Muscle of leg (tissue), 11 donors: ENCODE measurements around the gene EHBP1. TPM values are rescaled to one million over a fixed set of nuclear protein-coding genes. Genes with fewer than 3 reads are reported as not detected.

ENCODE experiments used
- DNase-seq: peaks from one replicate; pipeline ENCODE4 v3.0.0; 2013
- H3K27ac ChIP-seq: one replicate; pipeline ENCODE4 v1.5.1; 2013; ENCODE audit warnings: mild to moderate bottlenecking, low read length, control low read depth
- H3K27me3 ChIP-seq: one replicate; pipeline ENCODE4 v1.6.1; 2013; ENCODE audit warnings: low read length; ENCODE audit not compliant: control insufficient read depth, insufficient read depth
- H3K36me3 ChIP-seq: one replicate; pipeline ENCODE4 v1.6.1; 2013; ENCODE audit warnings: low read length; ENCODE audit not compliant: control insufficient read depth, insufficient read depth
- H3K4me1 ChIP-seq: one replicate; pipeline ENCODE4 v1.6.1; 2013; ENCODE audit warnings: low read length; ENCODE audit not compliant: control insufficient read depth, insufficient read depth
- H3K4me3 ChIP-seq: one replicate; pipeline ENCODE4 v1.5.1; 2013; ENCODE audit warnings: low read length, control low read depth
- H3K9me3 ChIP-seq: replicated peaks from 2 replicates; pipeline ENCODE4 v1.6.1; 2013; ENCODE audit warnings: low read depth, low read length; ENCODE audit not compliant: control insufficient read depth
- WGBS: methylation state at CpG from one replicate; pipeline ENCODE4 v1.1.5; 2013; ENCODE audit warnings: missing lambda C conversion rate; ENCODE audit not compliant: insufficient coverage; 5-methylcytosine and 5-hydroxymethylcytosine counted together
- polyA plus RNA-seq, 8 donors: library from polyadenylated mRNA; unstranded; fragments of 120-200 nt; gene quantifications; one replicate each; pipeline versions ENCODE4 v1.2.1 to v1.2.3, GENCODE V29; 2013; ENCODE audit warnings: inconsistent platforms in 1 of 8, low replicate concordance in 1 of 8; ENCODE audit not compliant: insufficient read length in 8 of 8, insufficient read depth in 1 of 8
- total RNA-seq: library from RNA; stranded (reverse); fragments of 120-200 nt; gene quantifications from one replicate; pipeline ENCODE4 v1.2.4, GENCODE V29; 2013

EHBP1 gene
- total and polyA plus RNA-seq, 9 donors, result 21.8 to 41.1 (median 31.4) TPM

DNA sequence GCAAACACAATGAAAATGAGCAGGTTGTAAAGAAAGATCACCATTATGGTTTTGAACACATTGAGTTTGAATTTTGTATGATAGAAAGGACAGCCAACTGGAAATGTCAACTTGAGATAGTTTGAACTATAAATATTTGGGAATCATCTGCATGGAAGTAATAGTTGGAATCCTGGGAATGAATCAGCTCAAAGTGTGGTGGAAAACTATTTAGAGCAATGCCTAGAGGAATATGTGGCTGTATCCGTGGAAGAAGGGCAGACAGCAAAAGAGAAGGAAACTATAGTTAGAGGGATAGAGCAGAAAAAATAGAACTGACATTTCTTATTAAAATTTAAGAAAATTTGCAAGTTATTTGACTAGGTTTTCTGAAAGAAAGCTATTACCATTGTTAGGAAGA is 232.6 kb downstream of the EHBP1 start:
- Histone ChIP-seq H3K36me3 (no peaks in the 10 kb centered on the region), H3K27me3 (no peaks in the 10 kb centered on the region), H3K27ac (no peak overlapping the region), H3K9me3 (no peaks in the 10 kb centered on the region), H3K4me3 (no peak overlapping the region), H3K4me1 (no peaks in the 10 kb centered on the region)
- no CpG with 5 or more reads among the region's 1 CpG for WGBS
- DNase-seq, result no peak

DNA sequence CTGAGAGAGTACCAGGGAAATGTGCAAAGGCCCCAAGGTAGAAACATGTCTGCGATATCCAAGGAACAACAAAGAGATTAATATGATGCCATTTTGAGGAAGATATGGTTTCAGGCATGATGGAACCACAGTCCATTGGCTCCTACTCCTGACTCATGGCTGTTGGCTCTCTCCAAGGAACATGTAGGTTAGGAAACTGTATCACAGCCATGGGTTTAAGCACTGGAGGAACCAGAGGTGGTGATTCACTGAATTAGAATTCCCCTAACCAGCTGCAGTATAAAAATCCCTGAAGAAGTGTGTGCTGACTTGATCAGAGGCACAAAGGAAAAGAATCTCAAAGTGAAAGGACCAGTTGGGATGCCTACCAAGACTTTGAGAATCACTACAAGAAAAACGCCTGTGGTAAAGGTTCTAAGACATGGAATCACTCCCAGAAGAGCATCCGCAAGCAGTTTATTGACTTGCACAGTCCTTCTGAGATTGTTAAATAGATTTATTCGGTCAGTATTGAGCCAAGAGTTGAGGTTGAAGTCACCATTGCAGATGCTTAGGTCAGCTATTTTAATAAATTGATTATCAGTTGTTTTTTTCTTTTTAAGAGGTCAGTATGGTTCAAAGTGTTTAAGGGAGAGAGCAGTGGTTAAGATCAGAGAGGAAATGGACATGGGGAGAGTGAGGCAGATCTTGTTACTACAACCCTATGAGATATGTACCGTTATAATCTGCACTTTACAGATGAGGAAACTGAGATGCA is 234.4 kb downstream of the EHBP1 start:
- no peaks in the 10 kb centered on the region for H3K9me3 ChIP-seq
- no peaks in the 10 kb centered on the region for H3K4me1 ChIP-seq
- 93% methylated on average over 3 of the region's 5 CpGs for WGBS
- H3K27ac ChIP-seq, result no peak overlapping the region
- H3K4me3 ChIP-seq, result no peak overlapping the region
- H3K36me3 ChIP-seq, result no peaks in the 10 kb centered on the region
- no peaks in the 10 kb centered on the region for H3K27me3 ChIP-seq
- DNase-seq, result no peak

DNA sequence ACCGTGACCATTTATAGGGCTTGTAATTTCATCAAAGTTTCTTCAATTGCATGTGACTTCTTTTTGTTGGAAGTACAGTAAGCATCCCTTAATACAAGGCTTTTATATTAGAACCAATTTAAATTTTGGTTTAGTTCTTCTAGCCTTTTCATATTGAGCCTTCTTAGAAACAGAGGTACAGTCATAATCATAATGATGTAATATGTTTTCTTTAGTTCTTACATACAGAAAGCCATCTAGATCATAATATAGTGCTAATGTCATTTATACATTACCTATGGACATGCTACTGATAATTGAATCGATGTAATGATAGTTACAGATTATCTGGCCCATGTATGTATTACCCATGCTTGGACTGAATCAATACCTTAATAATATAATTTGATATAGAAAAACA is 235.2 kb downstream of the EHBP1 start:
- no peaks in the 10 kb centered on the region for H3K36me3 ChIP-seq
- H3K27ac ChIP-seq, result no peak overlapping the region
- H3K4me3 ChIP-seq, result no peak overlapping the region
- H3K27me3 ChIP-seq, result no peaks in the 10 kb centered on the region
- no peak for DNase-seq
- H3K4me1 ChIP-seq, result no peaks in the 10 kb centered on the region
- H3K9me3 ChIP-seq, result no peaks in the 10 kb centered on the region
- whole genome bisulfite sequencing, result no CpG with 5 or more reads among the region's 2 CpGs

DNA sequence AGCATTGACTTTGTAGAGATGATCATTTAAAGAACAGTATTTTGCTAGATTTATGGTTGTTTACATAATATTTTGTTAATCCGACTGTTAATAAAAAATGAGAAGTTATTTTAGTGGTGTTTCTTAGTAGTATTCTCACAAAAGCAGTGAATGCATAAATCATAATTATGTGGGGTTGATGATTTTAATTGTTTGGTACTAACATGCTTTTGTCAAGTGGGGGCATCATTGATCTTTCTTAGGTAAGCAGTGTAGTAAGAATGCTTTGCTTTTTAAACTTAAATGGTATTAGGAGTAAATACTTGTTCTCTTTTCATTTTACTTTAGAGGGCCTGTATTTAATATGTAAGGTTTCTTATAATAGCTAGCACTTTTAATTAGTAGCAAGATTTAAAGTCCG is 235.9 kb downstream of the EHBP1 start:
- Histone ChIP-seq H3K4me3 (no peak overlapping the region), H3K36me3 (no peaks in the 10 kb centered on the region), H3K27me3 (no peaks in the 10 kb centered on the region), H3K4me1 (no peaks in the 10 kb centered on the region), H3K27ac (no peak overlapping the region), H3K9me3 (no peaks in the 10 kb centered on the region)
- WGBS, result no CpG with 5 or more reads among the region's 2 CpGs
- DNase-seq, result no peak

DNA sequence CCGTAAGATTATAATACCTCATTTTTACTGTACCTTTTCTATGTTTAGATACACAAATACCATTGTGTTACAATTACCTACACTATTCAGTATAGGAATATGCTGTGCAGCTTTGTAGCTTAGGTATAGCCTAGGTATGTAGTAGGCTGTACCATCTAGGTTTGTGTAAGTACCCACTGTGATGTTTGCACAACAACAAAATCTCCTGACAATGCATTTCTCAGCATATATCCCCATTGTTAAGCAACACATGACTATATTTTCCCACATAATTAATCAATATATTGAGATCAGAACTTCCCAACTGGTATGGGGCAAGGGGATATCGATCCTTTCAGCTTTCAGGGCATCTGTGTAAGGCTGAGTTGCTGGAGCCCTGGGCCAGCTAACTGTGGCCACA is 238.8 kb downstream of the EHBP1 start:
- Histone ChIP-seq H3K36me3 (no peaks in the 10 kb centered on the region), H3K9me3 (no peaks in the 10 kb centered on the region), H3K27ac (no peak overlapping the region), H3K4me3 (no peak overlapping the region), H3K4me1 (no peaks in the 10 kb centered on the region), H3K27me3 (no peaks in the 10 kb centered on the region)
- DNase-seq, result no peak
- WGBS, result no CpG with 5 or more reads among the region's 2 CpGs

DNA sequence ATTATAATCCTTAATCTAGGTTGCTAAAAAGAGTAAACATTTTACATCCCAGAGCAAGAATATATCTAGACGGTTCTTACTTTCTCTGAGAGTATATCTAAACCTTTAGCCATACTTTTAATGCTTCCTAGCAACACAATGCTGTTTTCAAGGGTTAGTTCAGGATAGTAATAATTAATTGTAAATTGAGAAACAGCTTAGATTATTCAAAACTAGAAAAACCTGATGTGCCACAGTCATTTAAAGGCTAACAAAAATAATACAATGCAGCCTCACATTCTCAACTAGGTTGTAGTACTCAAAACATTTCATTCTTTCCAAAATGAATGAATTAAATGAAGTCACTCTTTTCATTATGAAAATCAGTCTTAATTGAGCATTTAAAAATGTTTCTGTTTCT is 241.9 kb downstream of the EHBP1 start:
- H3K36me3 ChIP-seq, result no peaks in the 10 kb centered on the region
- no peaks in the 10 kb centered on the region for H3K27me3 ChIP-seq
- H3K9me3 ChIP-seq, result no peaks in the 10 kb centered on the region
- no peak overlapping the region for H3K4me3 ChIP-seq
- no CpG with 5 or more reads among the region's 1 CpG for WGBS
- H3K4me1 ChIP-seq, result no peaks in the 10 kb centered on the region
- no peak for DNase-seq
- no peak overlapping the region for H3K27ac ChIP-seq

DNA sequence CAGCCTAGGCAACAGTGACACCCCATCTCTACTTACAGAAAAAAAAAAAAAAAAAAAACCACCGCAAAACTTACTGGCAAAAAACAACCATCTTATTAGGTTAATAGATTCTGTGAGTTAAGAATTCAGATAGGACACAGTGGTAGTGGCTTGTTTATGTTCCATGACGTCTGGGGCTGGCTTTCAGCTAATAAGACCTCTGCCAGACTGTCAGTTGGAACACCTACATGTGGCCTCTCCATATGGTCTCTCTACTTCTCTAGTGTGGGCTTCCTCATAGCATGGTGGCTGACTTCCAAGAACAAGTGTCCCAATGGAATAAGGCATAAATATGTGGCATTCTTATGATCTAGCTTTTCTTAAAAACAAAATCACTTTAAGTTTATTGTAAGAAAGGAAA is 251.1 kb downstream of the EHBP1 start:
- H3K4me1 ChIP-seq, result no peaks in the 10 kb centered on the region
- no peaks in the 10 kb centered on the region for H3K9me3 ChIP-seq
- peak; percentile 64 for DNase-seq
- no peak overlapping the region for H3K27ac ChIP-seq
- no peaks in the 10 kb centered on the region for H3K27me3 ChIP-seq
- no peaks in the 10 kb centered on the region for H3K36me3 ChIP-seq
- H3K4me3 ChIP-seq, result no peak overlapping the region
- WGBS, result no CpG with 5 or more reads among the region's 2 CpGs

DNA sequence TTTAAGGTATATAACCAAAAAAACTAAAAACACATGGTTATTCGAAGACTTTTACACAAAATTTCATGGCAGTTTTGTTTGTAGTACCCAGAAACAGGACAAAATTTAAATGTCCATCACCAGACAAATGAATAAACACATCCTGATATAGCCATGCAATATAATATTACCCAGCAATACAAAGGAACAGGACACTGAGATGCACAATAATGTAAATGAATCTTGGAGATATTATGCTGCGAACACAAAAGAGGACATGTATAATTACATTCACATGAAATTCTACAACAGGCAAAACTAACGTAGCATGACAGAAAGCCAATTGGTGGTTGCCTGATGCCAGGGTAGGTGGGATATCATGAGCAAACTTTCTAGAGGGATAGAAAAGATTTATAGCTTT is 252.7 kb downstream of the EHBP1 start:
- Histone ChIP-seq H3K4me1 (no peaks in the 10 kb centered on the region), H3K36me3 (no peaks in the 10 kb centered on the region), H3K4me3 (no peak overlapping the region), H3K9me3 (no peaks in the 10 kb centered on the region), H3K27me3 (no peaks in the 10 kb centered on the region), H3K27ac (no peak overlapping the region)
- no CpG with 5 or more reads among the region's 3 CpGs for WGBS
- DNase-seq, result no peak

DNA sequence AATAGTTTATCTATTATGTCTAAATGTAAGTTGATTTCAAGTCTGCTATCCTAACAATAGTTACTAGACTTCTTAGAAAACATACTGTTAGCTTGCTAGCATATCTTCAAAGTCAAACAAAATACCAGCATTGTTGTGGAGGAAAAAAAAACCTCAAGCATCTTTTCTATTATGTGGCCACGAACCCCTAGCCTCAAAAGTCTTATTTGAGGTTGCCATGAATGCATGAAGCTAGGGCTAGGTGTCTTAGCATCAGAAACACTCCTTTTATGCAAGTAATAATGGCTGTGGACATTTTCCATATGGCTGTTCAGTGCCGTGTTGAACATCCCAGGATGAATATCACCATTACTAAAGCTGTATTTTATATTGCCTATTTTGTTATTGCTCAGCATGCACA is 258.5 kb downstream of the EHBP1 start:
- Histone ChIP-seq H3K4me3 (no peak overlapping the region), H3K4me1 (no peaks in the 10 kb centered on the region), H3K27ac (no peak overlapping the region), H3K9me3 (no peaks in the 10 kb centered on the region), H3K36me3 (no peaks in the 10 kb centered on the region), H3K27me3 (no peaks in the 10 kb centered on the region)
- no CpG with 5 or more reads among the region's 2 CpGs for WGBS
- DNase-seq, result no peak

DNA sequence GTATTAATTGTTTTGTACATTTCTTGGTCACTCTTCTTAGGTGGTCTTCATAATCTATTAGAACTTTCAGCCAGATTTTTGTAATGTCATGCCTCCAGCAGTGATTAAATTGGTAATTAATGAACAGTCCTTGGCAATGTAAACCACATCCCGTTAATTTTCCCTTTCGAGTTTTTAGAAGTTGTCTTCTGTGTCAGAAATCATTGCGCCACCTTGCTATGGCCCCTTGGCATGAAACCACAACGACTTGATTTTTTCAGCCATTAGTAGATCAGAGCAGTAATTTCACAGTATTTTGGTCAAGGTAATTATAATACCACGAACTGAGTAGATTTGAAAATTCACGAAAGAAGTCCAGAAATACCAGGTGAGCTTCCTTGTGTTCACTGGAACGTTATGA is 259.2 kb downstream of the EHBP1 start:
- Histone ChIP-seq H3K9me3 (no peaks in the 10 kb centered on the region), H3K4me1 (no peaks in the 10 kb centered on the region), H3K36me3 (no peaks in the 10 kb centered on the region), H3K27me3 (no peaks in the 10 kb centered on the region), H3K4me3 (no peak overlapping the region), H3K27ac (no peak overlapping the region)
- WGBS, result 82% methylated on average over 6 of the region's 7 CpGs
- no peak for DNase-seq

DNA sequence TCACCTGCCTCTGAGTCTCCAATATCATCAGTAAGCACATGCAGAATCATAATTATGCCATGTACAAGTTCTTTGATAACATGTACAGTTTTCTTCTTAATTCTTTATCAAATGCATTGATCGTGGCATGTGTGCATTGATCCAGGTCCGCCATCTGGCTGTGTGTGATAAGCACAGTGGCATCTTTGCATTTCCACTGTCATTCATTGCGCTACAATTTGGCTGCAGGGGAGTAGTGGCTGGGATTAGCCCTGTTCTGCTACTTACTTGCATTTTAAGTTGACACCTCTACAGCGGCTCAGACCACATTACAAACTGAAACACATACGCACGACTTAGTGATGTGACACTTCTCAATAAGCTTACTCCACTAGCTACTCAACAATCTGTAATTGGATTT is 261.5 kb downstream of the EHBP1 start:
- no peaks in the 10 kb centered on the region for H3K9me3 ChIP-seq
- H3K36me3 ChIP-seq, result no peaks in the 10 kb centered on the region
- 100% methylated on average over 3 of the region's 6 CpGs for WGBS
- H3K4me3 ChIP-seq, result no peak overlapping the region
- H3K4me1 ChIP-seq, result no peaks in the 10 kb centered on the region
- H3K27me3 ChIP-seq, result no peaks in the 10 kb centered on the region
- no peak for DNase-seq
- no peak overlapping the region for H3K27ac ChIP-seq
